NCI-H69 (cell line): ENCODE results near the gene GLI3.
A peak's percentile ranks its signal among the peaks of the same experiment; 100 is the strongest.

Experiments used
- DNase-seq: peaks from one replicate; lab custom pipeline; 2025; lab: John Stamatoyannopoulos, UW

GLI3 gene

GRCh38 chr7:42236266-42236975, 588 bp downstream of the GLI3 start:
- DNase-seq: peak; percentile 33

GRCh38 chr7:42235741-42236161, 1.3 kb downstream of the GLI3 start:
- peak; percentile 31 for DNase-seq

- no peak for DNase-seq
Measured at GRCh38 chr7:42234736-42235135, 2.3 kb downstream of the GLI3 start.

DNA sequence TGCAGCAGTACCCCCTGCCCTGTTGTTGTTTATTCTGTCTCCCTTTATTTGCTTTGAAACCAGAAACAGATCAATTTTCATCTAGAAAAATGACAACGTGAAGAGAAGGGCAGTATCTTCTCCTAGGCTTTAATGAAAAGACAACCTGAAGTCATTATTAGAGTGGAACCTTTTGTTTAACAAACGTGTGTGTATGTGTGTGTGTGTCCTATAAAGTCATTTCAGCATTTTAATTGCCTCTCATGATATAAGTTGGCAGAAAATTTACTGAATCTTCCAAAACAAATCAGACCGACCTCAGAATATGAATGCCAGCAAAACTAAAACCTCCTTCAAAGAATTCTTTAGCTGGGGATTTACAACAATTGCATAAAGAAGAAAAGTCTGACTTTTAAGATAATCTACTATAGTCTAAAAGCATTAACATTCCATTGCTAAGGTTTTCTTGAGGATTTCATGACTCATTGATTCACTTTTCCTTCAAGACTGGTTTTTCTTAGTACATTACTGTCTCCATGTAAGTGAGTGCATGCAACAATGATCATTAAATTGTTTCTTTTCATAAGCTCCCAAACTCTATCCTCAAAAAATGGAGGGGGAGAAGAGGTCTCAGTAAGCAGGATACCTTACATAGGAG, 3.2 kb downstream of the GLI3 start:
- no peak for DNase-seq

- no peak for DNase-seq
Measured at GRCh38 chr7:42233171-42233570, 3.8 kb downstream of the GLI3 start.

DNA sequence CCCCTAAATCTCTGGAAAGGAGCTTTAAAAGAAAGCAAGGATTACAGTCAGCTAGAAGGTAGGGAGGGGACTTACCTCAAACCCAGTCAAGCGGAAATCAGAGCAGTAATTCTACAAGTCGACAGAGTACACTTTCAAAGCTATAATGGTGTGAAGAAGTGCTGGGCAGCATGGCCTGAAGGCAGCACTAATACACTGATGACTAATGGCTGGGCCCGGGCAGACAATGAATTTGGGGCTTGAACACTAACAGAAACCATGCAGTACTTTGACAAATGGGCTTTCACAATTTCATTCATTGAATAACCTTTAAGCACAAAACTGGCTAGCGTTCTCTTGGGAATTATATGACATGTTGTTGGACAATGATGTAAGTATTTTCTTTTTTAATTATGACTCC, 4.7 kb downstream of the GLI3 start:
- no peak for DNase-seq

- DNase-seq: no peak
Measured at GRCh38 chr7:42231043-42231787, 5.8 kb downstream of the GLI3 start.

DNA sequence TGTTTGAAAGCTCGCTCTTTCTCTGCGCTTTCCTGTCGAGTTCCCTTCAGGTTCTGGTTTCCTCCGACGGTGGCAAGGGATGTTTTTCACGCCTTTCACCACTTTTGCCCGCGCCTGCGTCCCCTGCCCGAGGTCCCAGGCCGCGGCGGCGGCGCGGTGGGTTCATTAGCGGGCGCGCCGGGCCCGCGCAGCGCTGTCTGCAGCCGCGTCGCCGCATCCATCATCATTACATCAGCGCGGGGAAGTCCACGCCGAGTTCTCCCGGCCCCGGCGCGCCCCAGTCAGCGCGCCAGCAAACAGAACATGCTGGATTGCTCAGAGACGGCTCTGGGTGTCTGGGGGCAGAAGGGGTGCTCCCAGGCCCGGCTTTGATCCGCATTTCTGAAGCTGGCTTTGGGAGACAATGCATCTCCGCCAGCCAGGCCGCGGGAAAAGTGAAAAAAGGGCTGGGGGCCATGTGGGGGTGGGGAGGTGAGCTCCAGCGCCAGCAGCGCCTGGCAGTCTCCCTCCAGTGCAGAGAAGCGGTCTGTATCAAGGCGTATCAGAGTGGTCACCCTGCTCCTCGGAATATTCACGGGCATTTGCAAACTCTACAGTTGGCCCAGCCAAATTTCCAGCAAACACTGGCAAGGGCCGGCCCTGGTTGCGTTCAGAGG, 8.9 kb downstream of the GLI3 start:
- DNase-seq: no peak

GRCh38 chr7:42227541-42227935, 9.5 kb downstream of the GLI3 start:
- DNase-seq: no peak

- no peak for DNase-seq
Measured at GRCh38 chr7:42227021-42227420, 10.0 kb downstream of the GLI3 start.

GRCh38 chr7:42226354-42226941, 10.6 kb downstream of the GLI3 start:
- peak; percentile 5 for DNase-seq

DNA sequence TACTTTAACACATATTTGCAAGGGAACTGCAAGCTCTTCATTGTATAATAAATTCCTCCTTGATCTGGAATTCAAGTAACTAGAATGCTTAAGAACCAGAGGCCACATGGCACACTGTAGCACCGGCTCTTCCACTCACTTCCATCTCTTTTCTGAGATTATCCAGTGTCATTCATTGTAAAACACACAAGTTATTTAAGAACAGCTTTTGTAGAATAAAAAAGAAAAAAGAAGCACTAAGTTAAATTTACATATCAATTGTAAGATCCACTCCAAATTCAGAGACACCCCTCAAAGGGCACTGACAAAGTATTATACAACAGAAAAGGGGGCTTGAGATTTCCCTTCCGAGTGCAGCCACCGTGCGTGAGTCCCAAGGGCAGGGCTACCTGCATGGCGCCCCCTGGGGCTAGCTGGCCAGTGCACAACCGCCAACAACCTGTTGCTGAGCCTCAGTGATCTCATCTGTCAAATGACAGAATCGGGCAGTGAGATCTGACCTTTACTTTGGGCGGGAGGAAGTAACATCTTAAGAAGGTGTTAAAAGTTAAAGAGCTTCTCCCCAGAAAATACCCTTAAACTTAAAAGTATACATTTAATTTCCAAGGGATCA, 12.5 kb downstream of the GLI3 start:
- DNase-seq: no peak

DNA sequence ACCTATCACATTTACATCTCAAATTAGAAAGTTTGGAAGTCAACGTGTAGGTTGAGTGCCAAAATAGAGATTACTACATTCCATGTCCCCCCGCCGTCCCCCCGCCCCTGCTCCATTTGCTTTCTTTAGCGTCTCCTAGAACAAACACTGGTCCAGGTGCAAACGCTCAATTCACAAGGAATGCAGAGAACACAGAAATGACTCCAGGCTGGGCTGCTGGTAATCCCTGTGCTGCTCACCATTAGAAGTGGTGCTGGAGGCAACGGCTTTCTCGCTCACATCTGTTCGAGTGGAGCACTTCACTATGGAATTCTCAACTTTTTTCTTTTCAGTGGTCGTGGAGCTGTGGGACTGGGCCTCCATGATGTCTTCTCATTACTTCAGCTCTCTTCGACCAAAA, 14.1 kb downstream of the GLI3 start:
- DNase-seq: no peak

GRCh38 chr7:42222125-42222524, 14.9 kb downstream of the GLI3 start:
- no peak for DNase-seq

DNA sequence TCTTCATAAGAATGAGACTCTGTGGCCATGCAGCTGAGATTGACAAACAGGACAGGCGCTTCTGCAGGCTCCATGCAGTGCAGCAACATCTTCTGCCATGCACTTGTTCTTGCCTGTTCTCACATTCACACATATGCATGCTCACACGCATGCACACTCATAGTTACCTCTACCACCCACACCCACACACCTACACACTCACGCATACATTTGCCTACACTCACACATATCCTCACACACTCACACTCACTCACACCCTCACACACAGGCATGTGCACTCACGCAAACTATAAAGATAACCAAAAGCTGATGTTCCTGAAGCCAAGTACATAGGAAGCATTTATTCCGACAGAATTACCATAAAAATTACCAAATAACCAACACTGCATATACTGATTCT, 15.7 kb downstream of the GLI3 start:
- no peak for DNase-seq

DNA sequence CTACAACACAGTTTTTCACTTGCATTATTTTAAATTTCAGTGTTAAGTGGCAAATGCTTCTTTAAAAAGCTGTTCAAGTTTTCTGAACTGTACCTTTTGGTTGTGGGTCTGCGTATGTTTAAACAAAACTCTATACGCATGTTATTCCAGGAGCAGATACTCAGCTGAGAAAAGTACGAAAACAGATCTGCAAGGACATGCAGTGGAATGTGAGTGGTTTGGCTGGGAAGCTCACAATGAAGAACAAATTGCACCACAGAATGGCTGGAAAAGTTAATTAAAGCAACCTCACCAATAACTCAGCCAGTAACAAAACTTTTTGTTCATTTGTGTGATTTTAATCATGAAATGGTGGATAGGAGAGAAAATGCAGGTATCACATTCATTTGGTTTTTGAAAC, 17.6 kb downstream of the GLI3 start:
- DNase-seq: no peak

DNA sequence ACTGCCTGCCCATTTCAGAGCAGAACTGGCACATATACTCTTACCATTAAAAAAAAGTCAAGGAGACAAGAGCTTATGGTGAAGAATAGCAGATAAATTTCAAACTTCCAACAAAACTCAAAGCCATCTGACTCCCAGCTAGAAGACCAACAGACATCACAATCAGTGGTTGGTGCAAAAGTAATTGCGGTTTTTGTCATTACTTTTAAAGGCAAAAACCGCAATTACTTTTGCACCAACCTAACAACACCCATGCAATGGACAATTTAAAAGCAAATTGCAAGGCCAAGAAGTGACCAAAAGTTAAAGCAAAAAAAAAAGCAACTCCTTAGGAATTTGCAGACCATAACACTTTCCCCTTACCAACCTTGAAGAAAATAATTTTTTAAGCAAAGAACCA, 18.8 kb downstream of the GLI3 start:
- DNase-seq: no peak

- DNase-seq: no peak
Measured at GRCh38 chr7:42217548-42217947, 19.5 kb downstream of the GLI3 start.

DNA sequence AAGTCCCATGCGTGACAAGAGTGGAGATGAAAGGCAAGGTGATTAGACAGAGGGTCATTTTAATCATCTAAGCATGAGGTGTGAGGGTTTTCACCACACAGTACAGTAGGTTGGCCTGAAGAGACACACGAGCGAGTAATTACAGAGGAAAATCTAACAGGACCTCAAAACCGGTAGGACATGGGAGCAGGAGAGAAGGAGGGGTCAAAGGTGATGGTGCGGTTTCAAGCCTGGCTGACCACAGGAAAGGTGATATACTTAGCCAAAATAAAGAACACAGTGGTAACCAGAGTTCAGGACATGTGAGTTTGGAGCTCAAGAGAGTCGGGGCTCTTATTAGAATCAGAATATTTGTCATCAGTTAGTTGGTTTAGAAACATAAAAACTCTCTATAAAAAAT, 20.0 kb downstream of the GLI3 start:
- no peak for DNase-seq

- no peak for DNase-seq
Measured at GRCh38 chr7:42214060-42214679, 22.8 kb downstream of the GLI3 start.

GRCh38 chr7:42213093-42213492, 23.9 kb downstream of the GLI3 start:
- DNase-seq: no peak
